Calu3 (cell line): Measurements from ENCODE around the gene TTLL8. TPM values are rescaled to one million over a fixed set of nuclear protein-coding genes. Genes with fewer than 3 reads are reported as not detected.

Experiments
- BruUV-seq: library from RNA; stranded (reverse); fragments of 400-500 nt; replicated peaks from 2 replicates; lab custom pipeline; 2021; lab: Mats Ljungman, UMichigan
- CTCF ChIA-PET: fragments of 300-600 bp; sonication (Branson Sonifier 250); formaldehyde crosslinking; loops from one replicate; lab custom pipeline; 2022; ENCODE audit warnings: antibody characterized with exemption; lab: Charles Lee
- DNase-seq: peaks from one replicate; pipeline ENCODE4 v3.0.0; 2022
- H3K27ac Mint-ChIP-seq: one replicate; pipeline ENCODE4 v1.8.0; 2022; ENCODE audit warnings: mixed read lengths; ENCODE audit not compliant: unreplicated experiment
- H3K27me3 Mint-ChIP-seq: one replicate; pipeline ENCODE4 v1.8.0; 2022; ENCODE audit warnings: mixed read lengths; ENCODE audit not compliant: unreplicated experiment
- H3K36me3 Mint-ChIP-seq: one replicate; pipeline ENCODE4 v1.8.0; 2022; ENCODE audit warnings: mild to moderate bottlenecking, moderate library complexity, mixed read lengths; ENCODE audit not compliant: insufficient read depth, unreplicated experiment
- H3K4me1 Mint-ChIP-seq: one replicate; pipeline ENCODE4 v1.8.0; 2022; ENCODE audit warnings: mild to moderate bottlenecking, low read depth, mixed read lengths; ENCODE audit not compliant: unreplicated experiment
- H3K4me3 Mint-ChIP-seq: one replicate; pipeline ENCODE4 v1.8.0; 2022; ENCODE audit warnings: mild to moderate bottlenecking, low read depth, moderate library complexity, mixed read lengths; ENCODE audit not compliant: unreplicated experiment
- H3K9me3 Mint-ChIP-seq: one replicate; pipeline ENCODE4 v1.8.0; 2022; ENCODE audit warnings: low read depth, mixed read lengths; ENCODE audit not compliant: unreplicated experiment
- CTCF ChIP-seq: fragments of 200-600 bp; IDR thresholded peaks from one replicate; pipeline ENCODE4 v1.8.0; 2022; ENCODE audit warnings: antibody characterized with exemption; ENCODE audit not compliant: unreplicated experiment
- intact Hi-C: fragments of 100-400 bp; cut with micrococcal nuclease; formaldehyde crosslinking; loops from one replicate; pipeline ENCODE4 v1.10.0; 2022; ENCODE audit not compliant: unreplicated experiment
- total RNA-seq: library from RNA; stranded (reverse); gene quantifications from 2 replicates; pipeline ENCODE4 v1.2.3, GENCODE V29; 2022

TTLL8 gene
- total RNA-seq, 1 experiment from 2014 or later, result not detected

- Mint-ChIP-seq H3K4me1 (peaks cover 19% of the 10 kb centered on the region), H3K27me3 (peaks cover 32% of the 10 kb centered on the region), H3K4me3 (no peak overlapping the region), H3K36me3 (peaks cover 10% of the 10 kb centered on the region), H3K27ac (no peak overlapping the region), H3K9me3 (no peaks in the 10 kb centered on the region)
- intact Hi-C loops, result no loop called here
- no TSS peak for BruUV-seq
- no peak for TF ChIP-seq CTCF
- CTCF ChIA-PET, result no interaction called here
- DNase-seq, result no peak
Observed at GRCh38 chr22:50015451-50016307, 42.4 kb downstream of the TTLL8 start.

- Mint-ChIP-seq H3K4me1 (peaks cover 19% of the 10 kb centered on the region), H3K36me3 (peaks cover 10% of the 10 kb centered on the region), H3K4me3 (no peak overlapping the region), H3K27ac (no peak overlapping the region), H3K9me3 (no peaks in the 10 kb centered on the region), H3K27me3 (peaks cover 32% of the 10 kb centered on the region)
- CTCF ChIA-PET, result no interaction called here
- intact Hi-C loops, result loop anchor here (5.0 kb wide), 1 partner anchor 83 kb away; no protein-coding TSS in a partner anchor
- DNase-seq, result no peak
- no TSS peak for BruUV-seq
- TF ChIP-seq CTCF, result no peak
Observed at GRCh38 chr22:50014655-50015401, 43.3 kb downstream of the TTLL8 start.

- no TSS peak for BruUV-seq
- peaks cover 32% of the 10 kb centered on the region for H3K27me3 Mint-ChIP-seq
Observed at GRCh38 chr22:50014053-50014501, 44.0 kb downstream of the TTLL8 start.

More at GRCh38 chr22:50014053-50014501, 44.0 kb downstream of the TTLL8 start:
- no peak for DNase-seq
- H3K9me3 Mint-ChIP-seq, result no peaks in the 10 kb centered on the region
- no peak for TF ChIP-seq CTCF
- peaks cover 10% of the 10 kb centered on the region for H3K36me3 Mint-ChIP-seq
- no peak overlapping the region for H3K27ac Mint-ChIP-seq
- peaks cover 19% of the 10 kb centered on the region for H3K4me1 Mint-ChIP-seq
- intact Hi-C loops, result loop anchor here (5.0 kb wide), 1 partner anchor 82 kb away; no protein-coding TSS in a partner anchor
- CTCF ChIA-PET, result interaction anchor here (0.7 to 1.2 kb wide), 4 partner anchors 14 to 83 kb away, joined by 3 to 9 read pairs (median 4); no protein-coding TSS in a partner anchor
- H3K4me3 Mint-ChIP-seq, result no peak overlapping the region
